Ishikawa (cell line): Measurements from ENCODE around the gene ZHX3.

Source experiments
- CEBPB ChIP-seq: IDR thresholded peaks from 2 replicates; pipeline ENCODE4 v1.6.1; 2012
- CREB1 ChIP-seq: IDR thresholded peaks from 2 replicates; pipeline ENCODE4 v1.6.1; 2012; ENCODE audit warnings: low read depth
- EGR1 ChIP-seq: IDR thresholded peaks from 2 replicates; pipeline ENCODE4 v1.6.1; 2012
- EP300 ChIP-seq: IDR thresholded peaks from 2 replicates; pipeline ENCODE4 v1.6.1; 2012; ENCODE audit warnings: borderline replicate concordance
- FOXM1 ChIP-seq: IDR thresholded peaks from 2 replicates; pipeline ENCODE4 v1.6.1; 2012; ENCODE audit warnings: low read depth, borderline replicate concordance
- MAX ChIP-seq: IDR thresholded peaks from 2 replicates; pipeline ENCODE4 v1.6.1; 2012
- NFIC ChIP-seq: IDR thresholded peaks from 2 replicates; pipeline ENCODE4 v1.6.1; 2012
- RAD21 ChIP-seq: IDR thresholded peaks from 2 replicates; pipeline ENCODE4 v1.6.1; 2012; ENCODE audit warnings: low read depth
- REST ChIP-seq: IDR thresholded peaks from 2 replicates; pipeline ENCODE4 v1.6.1; 2012; ENCODE audit warnings: low read depth, mild to moderate bottlenecking
- TAF1 ChIP-seq: IDR thresholded peaks from 2 replicates; pipeline ENCODE4 v1.6.1; 2012; ENCODE audit warnings: low read depth, mild to moderate bottlenecking
- TCF12 ChIP-seq: IDR thresholded peaks from 2 replicates; pipeline ENCODE4 v1.6.1; 2012; ENCODE audit warnings: low read depth
- TEAD4 ChIP-seq: IDR thresholded peaks from 2 replicates; pipeline ENCODE4 v1.6.1; 2012
- USF1 ChIP-seq: IDR thresholded peaks from 2 replicates; pipeline ENCODE4 v1.6.1; 2012
- YY1 ChIP-seq: IDR thresholded peaks from 2 replicates; pipeline ENCODE4 v1.6.1; 2012; ENCODE audit warnings: low read depth
- ZBTB7A ChIP-seq: IDR thresholded peaks from 2 replicates; pipeline ENCODE4 v1.6.1; 2012; ENCODE audit warnings: low read depth

ZHX3 gene

GRCh38 chr20:41318271-41318649 is 729 bp upstream of the ZHX3 start:
- TF ChIP-seq RAD21 (no peak), CREB1 (no peak), USF1 (no peak), MAX (no peak), REST (no peak), TAF1 (no peak), EGR1 (no peak), EP300 (no peak), TCF12 (no peak), YY1 (no peak), FOXM1 (no peak), CEBPB (no peak)

- TF ChIP-seq MAX (peak; percentile 71; the same call in 1 of the 2 replicates), REST (no peak), TAF1 (0 out of 2 replicates have a peak, but pooled peaks have one; percentile 28), EGR1 (peak; percentile 54; the same call in 1 of the 2 replicates), ZBTB7A (peak; percentile 92), EP300 (no peak), RAD21 (no peak)
These were observed 657 bp downstream of the ZHX3 start for GRCh38 chr20:41316602-41317545.

GRCh38 chr20:41316051-41316450 is 1.5 kb downstream of the ZHX3 start:
- TF ChIP-seq CEBPB (no peak), FOXM1 (no peak), EP300 (no peak), USF1 (no peak), TEAD4 (no peak), MAX (no peak), REST (no peak), NFIC (no peak), EGR1 (no peak), YY1 (no peak), ZBTB7A (no peak), CREB1 (no peak), TCF12 (no peak), TAF1 (no peak), RAD21 (no peak)

- no peak for TF ChIP-seq ZBTB7A
- TF ChIP-seq EGR1: no peak
- TF ChIP-seq CREB1: no peak
- TF ChIP-seq YY1: no peak
- TF ChIP-seq REST: no peak
- TF ChIP-seq USF1: no peak
- TF ChIP-seq EP300: no peak
These were observed 3.1 kb downstream of the ZHX3 start for GRCh38 chr20:41314386-41314785.
